ENCODE measurements around the gene OLFM3. TPM values are rescaled to one million over a fixed set of nuclear protein-coding genes. Genes with fewer than 3 reads are reported as not detected.

OLFM3 gene
- total RNA-seq, 3 donors from 2014 or later, result 0.12 to 2.6 (median 0.22) TPM

DNA sequence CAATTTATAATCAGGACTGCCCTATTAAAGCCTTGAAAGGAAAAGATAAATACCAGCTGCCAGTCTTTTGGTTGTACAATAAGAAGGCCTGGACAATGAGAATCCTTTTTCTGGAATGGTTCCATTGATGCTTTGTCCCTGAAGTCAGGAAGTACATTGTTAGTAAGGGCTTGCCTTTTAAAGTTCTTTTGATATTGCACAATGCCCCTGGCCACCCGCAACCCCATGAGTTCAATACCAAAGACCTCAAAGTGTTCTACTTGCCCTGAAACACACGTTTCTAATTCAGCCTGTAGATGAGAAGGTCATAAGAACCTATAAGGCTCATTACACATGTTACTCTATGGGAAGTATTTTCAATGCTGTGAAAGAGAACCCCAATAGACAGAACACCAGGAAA is 112.1 kb downstream of the OLFM3 start:
- H3K4me1 ChIP-seq (ENCODE audit: low read depth), result no peaks in the 10 kb centered on the region
- H3K36me3 ChIP-seq (ENCODE audit: low read depth), result no peaks in the 10 kb centered on the region
- no peak for ATAC-seq
- no peaks in the 10 kb centered on the region for H3K9me3 ChIP-seq
- TF ChIP-seq, protein P1, sequence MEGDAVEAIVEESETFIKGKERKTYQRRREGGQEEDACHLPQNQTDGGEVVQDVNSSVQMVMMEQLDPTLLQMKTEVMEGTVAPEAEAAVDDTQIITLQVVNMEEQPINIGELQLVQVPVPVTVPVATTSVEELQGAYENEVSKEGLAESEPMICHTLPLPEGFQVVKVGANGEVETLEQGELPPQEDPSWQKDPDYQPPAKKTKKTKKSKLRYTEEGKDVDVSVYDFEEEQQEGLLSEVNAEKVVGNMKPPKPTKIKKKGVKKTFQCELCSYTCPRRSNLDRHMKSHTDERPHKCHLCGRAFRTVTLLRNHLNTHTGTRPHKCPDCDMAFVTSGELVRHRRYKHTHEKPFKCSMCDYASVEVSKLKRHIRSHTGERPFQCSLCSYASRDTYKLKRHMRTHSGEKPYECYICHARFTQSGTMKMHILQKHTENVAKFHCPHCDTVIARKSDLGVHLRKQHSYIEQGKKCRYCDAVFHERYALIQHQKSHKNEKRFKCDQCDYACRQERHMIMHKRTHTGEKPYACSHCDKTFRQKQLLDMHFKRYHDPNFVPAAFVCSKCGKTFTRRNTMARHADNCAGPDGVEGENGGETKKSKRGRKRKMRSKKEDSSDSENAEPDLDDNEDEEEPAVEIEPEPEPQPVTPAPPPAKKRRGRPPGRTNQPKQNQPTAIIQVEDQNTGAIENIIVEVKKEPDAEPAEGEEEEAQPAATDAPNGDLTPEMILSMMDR (IDR thresholded peaks at IDR 0.05), result no peak
- intact Hi-C loops (cut with DNase I, micrococcal nuclease), result no loop called here
- no peak for DNase-seq
- H3K4me3 ChIP-seq, result no peak overlapping the region

DNA sequence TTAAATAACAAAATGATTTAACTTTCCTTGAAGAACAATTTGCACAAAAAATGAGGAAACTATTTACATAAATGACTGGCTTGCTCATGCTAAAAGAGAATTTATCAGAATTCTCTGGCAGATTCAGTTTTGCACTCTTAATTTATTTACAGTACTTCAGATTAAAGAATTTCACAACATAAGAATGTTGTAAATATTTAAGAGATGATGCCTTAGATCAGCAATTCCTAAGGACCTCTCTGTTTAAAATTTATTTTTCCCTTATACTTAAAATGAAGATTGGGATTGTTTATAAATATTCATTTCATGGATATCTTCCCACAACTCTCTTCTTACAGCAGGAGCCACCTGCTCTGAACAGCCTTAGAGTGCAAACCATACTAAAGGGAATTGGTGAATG is 120.8 kb downstream of the OLFM3 start:
- H3K4me3 ChIP-seq, result no peak overlapping the region
- TF ChIP-seq, protein P1 (IDR thresholded peaks at IDR 0.05), result no peak
- DNase-seq (no peak), ATAC-seq (no peak)
- intact Hi-C loops (cut with DNase I, micrococcal nuclease), result no loop called here
- H3K36me3 ChIP-seq (ENCODE audit: low read depth), result no peaks in the 10 kb centered on the region
- no peaks in the 10 kb centered on the region for H3K9me3 ChIP-seq
- no peaks in the 10 kb centered on the region for H3K4me1 ChIP-seq (ENCODE audit: low read depth)

- Histone ChIP-seq H3K9me3 (no peaks in the 10 kb centered on the region), H3K4me3 (no peak overlapping the region), H3K4me1 (ENCODE audit: low read depth) (no peaks in the 10 kb centered on the region), H3K36me3 (ENCODE audit: low read depth) (no peaks in the 10 kb centered on the region)
- TF ChIP-seq, protein P1 (IDR thresholded peaks at IDR 0.05), result no peak
- DNase-seq, result no peak
- intact Hi-C loops (cut with DNase I, micrococcal nuclease), result no loop called here
- no peak for ATAC-seq
Observed at GRCh38 chr1:101873672-101874071, 123.1 kb downstream of the OLFM3 start.

DNA sequence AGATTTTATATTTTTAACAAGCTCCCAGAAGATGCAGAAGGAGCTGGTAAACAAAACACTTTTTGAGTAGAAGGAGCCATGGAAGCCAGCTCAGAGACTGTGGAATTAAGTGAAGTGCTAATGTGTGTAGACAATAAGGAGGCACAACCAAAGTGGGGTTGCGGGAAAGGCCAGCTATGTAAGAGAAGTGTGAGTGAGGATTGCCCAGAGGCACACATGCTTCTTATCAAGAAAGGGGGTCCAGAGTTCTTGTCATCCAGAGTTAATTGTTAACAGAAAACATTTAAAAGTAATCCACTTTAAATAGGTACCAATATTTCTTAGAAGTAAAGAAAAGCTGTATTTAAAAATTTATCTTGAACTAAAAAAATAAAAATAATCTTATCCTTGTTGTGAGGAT is 136.8 kb downstream of the OLFM3 start:
- Histone ChIP-seq H3K4me1 (ENCODE audit: low read depth) (no peaks in the 10 kb centered on the region), H3K9me3 (no peaks in the 10 kb centered on the region), H3K36me3 (ENCODE audit: low read depth) (no peaks in the 10 kb centered on the region), H3K4me3 (no peak overlapping the region)
- ATAC-seq (no peak), DNase-seq (no peak)
- TF ChIP-seq, protein P1 (IDR thresholded peaks at IDR 0.05), result no peak
- intact Hi-C loops (cut with DNase I, micrococcal nuclease), result no loop called here

DNA sequence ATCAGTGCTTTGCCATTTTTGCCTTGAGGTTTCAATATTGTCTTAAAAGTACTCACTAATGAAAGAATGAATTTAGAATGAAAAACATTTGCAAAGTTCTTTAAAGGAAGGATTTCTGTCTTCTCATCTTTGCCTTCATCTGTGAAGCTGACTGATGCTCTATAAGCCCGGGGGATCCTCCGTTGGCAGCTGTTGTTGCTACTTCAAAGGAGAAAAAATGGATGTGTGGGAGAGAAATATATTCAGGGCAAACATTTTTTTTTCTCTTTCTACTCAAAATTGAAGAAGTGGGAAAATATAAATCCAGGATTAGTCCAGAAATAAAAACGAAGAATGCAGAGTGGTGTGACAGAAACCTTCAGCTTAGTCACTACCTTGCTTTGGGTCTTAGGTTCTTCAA is 142.5 kb downstream of the OLFM3 start:
- Histone ChIP-seq H3K4me1 (ENCODE audit: low read depth) (no peaks in the 10 kb centered on the region), H3K36me3 (ENCODE audit: low read depth) (no peaks in the 10 kb centered on the region), H3K9me3 (no peaks in the 10 kb centered on the region), H3K4me3 (no peak overlapping the region)
- intact Hi-C loops (cut with DNase I, micrococcal nuclease), result no loop called here
- TF ChIP-seq, protein P1 (IDR thresholded peaks at IDR 0.05), result no peak
- no peak for ATAC-seq
- DNase-seq, result no peak

DNA sequence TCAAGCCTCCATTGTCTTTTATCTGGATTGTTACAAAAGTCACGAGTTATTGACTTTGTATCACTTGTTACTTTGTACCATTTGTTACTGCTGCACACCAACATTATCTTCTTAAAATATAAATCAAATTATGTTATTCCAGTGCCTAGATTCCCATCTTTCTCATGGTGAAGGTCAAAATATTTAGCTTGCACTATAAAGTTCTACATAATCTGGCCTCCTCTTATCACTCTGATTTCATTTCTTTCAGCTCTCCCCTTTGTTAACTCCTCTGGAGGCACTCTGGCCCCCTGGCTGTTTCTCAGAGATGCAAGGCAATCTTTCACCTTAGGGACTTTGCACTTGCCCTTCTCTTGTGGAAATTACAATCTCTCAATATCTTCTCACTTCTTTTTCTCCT is 143.8 kb downstream of the OLFM3 start:
- no peak for DNase-seq
- no peak overlapping the region for H3K4me3 ChIP-seq
- no peaks in the 10 kb centered on the region for H3K9me3 ChIP-seq
- H3K36me3 ChIP-seq (ENCODE audit: low read depth), result no peaks in the 10 kb centered on the region
- TF ChIP-seq, protein P1 (IDR thresholded peaks at IDR 0.05), result no peak
- H3K4me1 ChIP-seq (ENCODE audit: low read depth), result no peaks in the 10 kb centered on the region
- intact Hi-C loops (cut with DNase I, micrococcal nuclease), result no loop called here
- no peak for ATAC-seq
